Fibroblast of lung (primary cell): ENCODE data around the gene EIF2S3B. TPM values are rescaled to one million over a fixed set of nuclear protein-coding genes. Genes with fewer than 3 reads are reported as not detected.

ENCODE experiments used
- DNase-seq, 2 donors: peaks; one replicate each; pipeline versions ENCODE4 v3.0.0 to v3.0.0-alpha.2; 2010; ENCODE audit warnings: low read depth in 2 of 2
- H2AFZ ChIP-seq: 2 replicates; pipeline ENCODE4 v1.5.1; 2012; ENCODE audit warnings: low read length, control low read depth, inconsistent platforms
- H3K27ac ChIP-seq: 2 replicates; pipeline ENCODE4 v1.5.1; 2011; ENCODE audit warnings: low read length, control low read depth; ENCODE audit not compliant: insufficient read depth
- H3K27me3 ChIP-seq: 2 replicates; pipeline ENCODE4 v1.5.1; 2011; ENCODE audit warnings: mild to moderate bottlenecking, low read length; ENCODE audit not compliant: control insufficient read depth, insufficient read depth
- H3K36me3 ChIP-seq: 2 replicates; pipeline ENCODE4 v1.5.1; 2011; ENCODE audit warnings: low read length; ENCODE audit not compliant: control insufficient read depth, insufficient read depth
- H3K4me1 ChIP-seq: 2 replicates; pipeline ENCODE4 v1.5.1; 2011; ENCODE audit warnings: low read length; ENCODE audit not compliant: control insufficient read depth, insufficient read depth; ENCODE audit errors: extremely low read depth
- H3K4me2 ChIP-seq: 2 replicates; pipeline ENCODE4 v1.5.1; 2011; ENCODE audit warnings: low read length, control low read depth; ENCODE audit not compliant: insufficient read depth; ENCODE audit errors: extremely low read depth
- H3K4me3 ChIP-seq, 4 experiments: fragments of 200-600 bp in 1 of 4; sonication (generic) in 1 of 4; replicated peaks in 1 of 4; 2 replicates each; pipeline ENCODE4 v1.5.1; 2011 to 2016; ENCODE audit warnings: low read length in 4 of 4, low read depth in 3 of 4, mild to moderate bottlenecking in 3 of 4, control low read depth in 2 of 4, inconsistent platforms in 1 of 4, mixed read lengths in 1 of 4; ENCODE audit not compliant: insufficient read depth in 1 of 4; ENCODE audit errors: control extremely low read depth in 1 of 4
- H3K79me2 ChIP-seq: 2 replicates; pipeline ENCODE4 v1.5.1; 2012; ENCODE audit warnings: mild to moderate bottlenecking, low read length, inconsistent platforms; ENCODE audit not compliant: control insufficient read depth, insufficient read depth
- H3K9ac ChIP-seq: 2 replicates; pipeline ENCODE4 v1.5.1; 2011; ENCODE audit warnings: mild to moderate bottlenecking, low read length, control low read depth; ENCODE audit not compliant: insufficient read depth
- H3K9me3 ChIP-seq: 2 replicates; pipeline ENCODE4 v1.5.1; 2012; ENCODE audit warnings: low read depth, low read length; ENCODE audit not compliant: control insufficient read depth, insufficient read depth
- H4K20me1 ChIP-seq: 2 replicates; pipeline ENCODE4 v1.5.1; 2011; ENCODE audit warnings: low read length; ENCODE audit not compliant: control insufficient read depth, insufficient read depth; ENCODE audit errors: extremely low read depth
- CTCF ChIP-seq, 2 donors: IDR thresholded peaks in 1 of 2; conservative IDR thresholded peaks in 1 of 2; 1 replicate in 1 of 2; 2 replicates in 1 of 2; pipeline ENCODE4 v1.5.1; 2011 to 2012; ENCODE audit warnings: low read length in 2 of 2, control low read depth in 1 of 2, inconsistent platforms in 1 of 2, low read depth in 1 of 2, mild to moderate bottlenecking in 1 of 2
- EZH2 ChIP-seq: IDR thresholded peaks from 2 replicates; pipeline ENCODE4 v1.5.1; 2012; ENCODE audit warnings: low read length, control low read depth, mild to moderate bottlenecking; ENCODE audit errors: missing control alignments
- polyA plus RNA-seq, 2 donors: library from polyadenylated mRNA; depleted of rRNA in 1 of 2; stranded (reverse) in 1 of 2; unstranded in 1 of 2; fragments of >200 nt; gene quantifications; 2 replicates each; pipeline ENCODE4 v1.2.1, GENCODE V29; 2011 to 2012; ENCODE audit warnings: missing spikeins in 1 of 2
- total RNA-seq: library from RNA; depleted of rRNA; stranded (reverse); fragments of >200 nt; gene quantifications from 2 replicates; pipeline ENCODE4 v1.2.1, GENCODE V29; 2014

Gene EIF2S3B
- total and polyA plus RNA-seq, 2 donors (not counting 1 experiment from before 2014, with no cell fraction given) = 0.66 to 1.7 TPM

- Histone ChIP-seq H3K4me1 (no peaks in the 10 kb centered on the region), H4K20me1 (no peaks in the 10 kb centered on the region), H3K36me3 (no peaks in the 10 kb centered on the region), H3K4me3 (no peak overlapping the region), H2AFZ (no peak overlapping the region), H3K27ac (no peak overlapping the region), H3K79me2 (no peaks in the 10 kb centered on the region), H3K4me2 (no peak overlapping the region), H3K9me3 (no peaks in the 10 kb centered on the region), H3K27me3 (no peaks in the 10 kb centered on the region), H3K9ac (no peak overlapping the region)
- TF ChIP-seq EZH2 (no peak), CTCF (conservative IDR thresholded peaks at IDR 0.05 in 1 of 2, IDR thresholded peaks at IDR 0.05 in 1 of 2; ENCODE audit: low read depth in 1 of 2, low read length in 2 of 2) (peak in 1 of 2 donors; percentile 43)
- DNase-seq = peak; percentile 0 to 44
Measured at GRCh38 chr12:10501030-10501429, 4.7 kb upstream of the EIF2S3B start.

- no peak overlapping the region for H3K4me2 ChIP-seq
- no peak overlapping the region for H3K4me3 ChIP-seq
- H3K27me3 ChIP-seq = no peaks in the 10 kb centered on the region
- H3K36me3 ChIP-seq = no peaks in the 10 kb centered on the region
- no peaks in the 10 kb centered on the region for H3K4me1 ChIP-seq
- H2AFZ ChIP-seq = no peak overlapping the region
- no peaks in the 10 kb centered on the region for H3K79me2 ChIP-seq
- DNase-seq = no peak
- H4K20me1 ChIP-seq = no peaks in the 10 kb centered on the region
- H3K9ac ChIP-seq = no peak overlapping the region
- H3K27ac ChIP-seq = no peak overlapping the region
- no peaks in the 10 kb centered on the region for H3K9me3 ChIP-seq
- no peak for TF ChIP-seq CTCF (conservative IDR thresholded peaks at IDR 0.05 in 1 of 2, IDR thresholded peaks at IDR 0.05 in 1 of 2; ENCODE audit: low read depth in 1 of 2, low read length in 2 of 2)
- TF ChIP-seq EZH2 = no peak
Measured at GRCh38 chr12:10503460-10503859, 2.2 kb upstream of the EIF2S3B start.

GRCh38 chr12:10511756-10512355 lies 6.2 kb downstream of the EIF2S3B start:
- Histone ChIP-seq H3K9me3 (no peaks in the 10 kb centered on the region), H4K20me1 (no peaks in the 10 kb centered on the region), H3K27ac (no peak overlapping the region), H3K4me3 (no peak overlapping the region), H3K4me2 (no peak overlapping the region), H3K79me2 (no peaks in the 10 kb centered on the region), H3K9ac (no peak overlapping the region), H3K4me1 (no peaks in the 10 kb centered on the region), H3K27me3 (no peaks in the 10 kb centered on the region), H2AFZ (no peak overlapping the region), H3K36me3 (no peaks in the 10 kb centered on the region)
- no peak for DNase-seq
- TF ChIP-seq EZH2 (no peak), CTCF (conservative IDR thresholded peaks at IDR 0.05 in 1 of 2, IDR thresholded peaks at IDR 0.05 in 1 of 2; ENCODE audit: low read depth in 1 of 2, low read length in 2 of 2) (no peak)
